Measurements from ENCODE around the gene NAA25.

DNA sequence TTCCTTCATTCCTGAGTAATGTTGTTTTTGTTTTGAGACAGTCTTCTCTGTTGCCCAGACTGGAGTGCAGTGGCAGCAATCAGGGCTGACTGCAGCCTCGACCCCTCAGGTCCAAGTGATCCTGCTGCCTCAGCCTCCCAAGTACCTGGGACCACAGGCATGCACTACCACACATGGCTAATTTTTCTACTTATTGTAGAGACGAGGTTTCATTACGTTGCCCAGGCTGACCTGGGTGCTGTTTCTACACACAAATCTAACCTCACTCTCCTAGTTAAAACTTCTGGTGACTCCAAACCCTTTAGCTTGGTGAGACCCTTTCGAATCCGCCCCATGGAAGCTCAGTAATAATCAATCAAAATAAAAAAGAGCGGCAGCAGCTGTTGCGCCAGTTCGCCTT is 96.9 kb downstream of the NAA25 start:
- TF ChIP-seq GABPA (tag; conservative IDR thresholded peaks at IDR 0.05; ENCODE audit: low read depth) (no peak), JUNB (CRISPR knock-in tag; conservative IDR thresholded peaks at IDR 0.05) (no peak), POLR2A (conservative IDR thresholded peaks at IDR 0.05) (no peak)
- TF ChIP-seq, protein P1, sequence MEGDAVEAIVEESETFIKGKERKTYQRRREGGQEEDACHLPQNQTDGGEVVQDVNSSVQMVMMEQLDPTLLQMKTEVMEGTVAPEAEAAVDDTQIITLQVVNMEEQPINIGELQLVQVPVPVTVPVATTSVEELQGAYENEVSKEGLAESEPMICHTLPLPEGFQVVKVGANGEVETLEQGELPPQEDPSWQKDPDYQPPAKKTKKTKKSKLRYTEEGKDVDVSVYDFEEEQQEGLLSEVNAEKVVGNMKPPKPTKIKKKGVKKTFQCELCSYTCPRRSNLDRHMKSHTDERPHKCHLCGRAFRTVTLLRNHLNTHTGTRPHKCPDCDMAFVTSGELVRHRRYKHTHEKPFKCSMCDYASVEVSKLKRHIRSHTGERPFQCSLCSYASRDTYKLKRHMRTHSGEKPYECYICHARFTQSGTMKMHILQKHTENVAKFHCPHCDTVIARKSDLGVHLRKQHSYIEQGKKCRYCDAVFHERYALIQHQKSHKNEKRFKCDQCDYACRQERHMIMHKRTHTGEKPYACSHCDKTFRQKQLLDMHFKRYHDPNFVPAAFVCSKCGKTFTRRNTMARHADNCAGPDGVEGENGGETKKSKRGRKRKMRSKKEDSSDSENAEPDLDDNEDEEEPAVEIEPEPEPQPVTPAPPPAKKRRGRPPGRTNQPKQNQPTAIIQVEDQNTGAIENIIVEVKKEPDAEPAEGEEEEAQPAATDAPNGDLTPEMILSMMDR (IDR thresholded peaks at IDR 0.05 in 2 of 3, conservative IDR thresholded peaks at IDR 0.05 in 1 of 3; ENCODE audit: insufficient read depth in 2 of 3, low read depth in 1 of 3, low read length in 3 of 3), result no peak
- TF ChIP-seq, protein P2, sequence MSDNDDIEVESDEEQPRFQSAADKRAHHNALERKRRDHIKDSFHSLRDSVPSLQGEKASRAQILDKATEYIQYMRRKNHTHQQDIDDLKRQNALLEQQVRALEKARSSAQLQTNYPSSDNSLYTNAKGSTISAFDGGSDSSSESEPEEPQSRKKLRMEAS (CRISPR knock-in tag; IDR thresholded peaks at IDR 0.05), result no peak
- TF ChIP-seq, protein P3, sequence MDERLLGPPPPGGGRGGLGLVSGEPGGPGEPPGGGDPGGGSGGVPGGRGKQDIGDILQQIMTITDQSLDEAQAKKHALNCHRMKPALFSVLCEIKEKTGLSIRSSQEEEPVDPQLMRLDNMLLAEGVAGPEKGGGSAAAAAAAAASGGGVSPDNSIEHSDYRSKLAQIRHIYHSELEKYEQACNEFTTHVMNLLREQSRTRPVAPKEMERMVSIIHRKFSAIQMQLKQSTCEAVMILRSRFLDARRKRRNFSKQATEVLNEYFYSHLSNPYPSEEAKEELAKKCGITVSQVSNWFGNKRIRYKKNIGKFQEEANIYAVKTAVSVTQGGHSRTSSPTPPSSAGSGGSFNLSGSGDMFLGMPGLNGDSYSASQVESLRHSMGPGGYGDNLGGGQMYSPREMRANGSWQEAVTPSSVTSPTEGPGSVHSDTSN (CRISPR knock-in tag; IDR thresholded peaks at IDR 0.05; ENCODE audit: low read depth), result no peak
- TF ChIP-seq, protein P3 (tag; conservative IDR thresholded peaks at IDR 0.05; ENCODE audit: low read depth), result no peak
